Fibroblast of lung (primary cell): ENCODE data around the gene TNFRSF19. TPM values are rescaled to one million over a fixed set of nuclear protein-coding genes. Genes with fewer than 3 reads are reported as not detected.

ENCODE experiments used
- DNase-seq, 2 donors: peaks; one replicate each; pipeline versions ENCODE4 v3.0.0 to v3.0.0-alpha.2; 2010; ENCODE audit warnings: low read depth in 2 of 2
- H2AFZ ChIP-seq: 2 replicates; pipeline ENCODE4 v1.5.1; 2012; ENCODE audit warnings: low read length, control low read depth, inconsistent platforms
- H3K27ac ChIP-seq: 2 replicates; pipeline ENCODE4 v1.5.1; 2011; ENCODE audit warnings: low read length, control low read depth; ENCODE audit not compliant: insufficient read depth
- H3K27me3 ChIP-seq: 2 replicates; pipeline ENCODE4 v1.5.1; 2011; ENCODE audit warnings: mild to moderate bottlenecking, low read length; ENCODE audit not compliant: control insufficient read depth, insufficient read depth
- H3K36me3 ChIP-seq: 2 replicates; pipeline ENCODE4 v1.5.1; 2011; ENCODE audit warnings: low read length; ENCODE audit not compliant: control insufficient read depth, insufficient read depth
- H3K4me1 ChIP-seq: 2 replicates; pipeline ENCODE4 v1.5.1; 2011; ENCODE audit warnings: low read length; ENCODE audit not compliant: control insufficient read depth, insufficient read depth; ENCODE audit errors: extremely low read depth
- H3K4me2 ChIP-seq: 2 replicates; pipeline ENCODE4 v1.5.1; 2011; ENCODE audit warnings: low read length, control low read depth; ENCODE audit not compliant: insufficient read depth; ENCODE audit errors: extremely low read depth
- H3K4me3 ChIP-seq, 4 experiments: fragments of 200-600 bp in 1 of 4; sonication (generic) in 1 of 4; replicated peaks in 1 of 4; 2 replicates each; pipeline ENCODE4 v1.5.1; 2011 to 2016; ENCODE audit warnings: low read length in 4 of 4, low read depth in 3 of 4, mild to moderate bottlenecking in 3 of 4, control low read depth in 2 of 4, inconsistent platforms in 1 of 4, mixed read lengths in 1 of 4; ENCODE audit not compliant: insufficient read depth in 1 of 4; ENCODE audit errors: control extremely low read depth in 1 of 4
- H3K79me2 ChIP-seq: 2 replicates; pipeline ENCODE4 v1.5.1; 2012; ENCODE audit warnings: mild to moderate bottlenecking, low read length, inconsistent platforms; ENCODE audit not compliant: control insufficient read depth, insufficient read depth
- H3K9ac ChIP-seq: 2 replicates; pipeline ENCODE4 v1.5.1; 2011; ENCODE audit warnings: mild to moderate bottlenecking, low read length, control low read depth; ENCODE audit not compliant: insufficient read depth
- H3K9me3 ChIP-seq: 2 replicates; pipeline ENCODE4 v1.5.1; 2012; ENCODE audit warnings: low read depth, low read length; ENCODE audit not compliant: control insufficient read depth, insufficient read depth
- H4K20me1 ChIP-seq: 2 replicates; pipeline ENCODE4 v1.5.1; 2011; ENCODE audit warnings: low read length; ENCODE audit not compliant: control insufficient read depth, insufficient read depth; ENCODE audit errors: extremely low read depth
- CTCF ChIP-seq, 2 donors: IDR thresholded peaks in 1 of 2; conservative IDR thresholded peaks in 1 of 2; 1 replicate in 1 of 2; 2 replicates in 1 of 2; pipeline ENCODE4 v1.5.1; 2011 to 2012; ENCODE audit warnings: low read length in 2 of 2, control low read depth in 1 of 2, inconsistent platforms in 1 of 2, low read depth in 1 of 2, mild to moderate bottlenecking in 1 of 2
- EZH2 ChIP-seq: IDR thresholded peaks from 2 replicates; pipeline ENCODE4 v1.5.1; 2012; ENCODE audit warnings: low read length, control low read depth, mild to moderate bottlenecking; ENCODE audit errors: missing control alignments
- polyA plus RNA-seq, 2 donors: library from polyadenylated mRNA; depleted of rRNA in 1 of 2; stranded (reverse) in 1 of 2; unstranded in 1 of 2; fragments of >200 nt; gene quantifications; 2 replicates each; pipeline ENCODE4 v1.2.1, GENCODE V29; 2011 to 2012; ENCODE audit warnings: missing spikeins in 1 of 2
- total RNA-seq: library from RNA; depleted of rRNA; stranded (reverse); fragments of >200 nt; gene quantifications from 2 replicates; pipeline ENCODE4 v1.2.1, GENCODE V29; 2014

TNFRSF19 gene
- total and polyA plus RNA-seq, 2 donors (not counting 1 experiment from before 2014, with no cell fraction given), result 260 to 330 TPM

GRCh38 chr13:23668562-23668961, 98.3 kb downstream of the TNFRSF19 start:
- peaks cover 4% of the 10 kb centered on the region for H3K79me2 ChIP-seq
- H2AFZ ChIP-seq, result no peak overlapping the region
- H3K9me3 ChIP-seq, result no peaks in the 10 kb centered on the region
- peaks cover 13% of the 10 kb centered on the region for H3K36me3 ChIP-seq
- H3K4me2 ChIP-seq, result no peak overlapping the region
- no peak for DNase-seq
- TF ChIP-seq EZH2, result no peak
- TF ChIP-seq CTCF (conservative IDR thresholded peaks at IDR 0.05 in 1 of 2, IDR thresholded peaks at IDR 0.05 in 1 of 2; ENCODE audit: low read depth in 1 of 2, low read length in 2 of 2), result no peak
- no peak overlapping the region for H3K4me3 ChIP-seq
- H3K9ac ChIP-seq, result no peak overlapping the region
- H4K20me1 ChIP-seq, result no peaks in the 10 kb centered on the region
- no peaks in the 10 kb centered on the region for H3K27me3 ChIP-seq
- H3K27ac ChIP-seq, result peak overlapping the region; percentile 20
- H3K4me1 ChIP-seq, result peaks cover 20% of the 10 kb centered on the region

- no peak overlapping the region for H3K9ac ChIP-seq
- TF ChIP-seq CTCF (conservative IDR thresholded peaks at IDR 0.05 in 1 of 2, IDR thresholded peaks at IDR 0.05 in 1 of 2; ENCODE audit: low read depth in 1 of 2, low read length in 2 of 2) (no peak), EZH2 (no peak)
- H3K4me2 ChIP-seq, result no peak overlapping the region
- H3K9me3 ChIP-seq, result no peaks in the 10 kb centered on the region
- peaks cover 15% of the 10 kb centered on the region for H3K36me3 ChIP-seq
- no peak overlapping the region for H3K4me3 ChIP-seq
- H3K4me1 ChIP-seq, result peaks cover 35% of the 10 kb centered on the region
- no peak overlapping the region for H2AFZ ChIP-seq
- H3K27ac ChIP-seq, result peak overlapping the region; percentile 83
- H3K27me3 ChIP-seq, result no peaks in the 10 kb centered on the region
- DNase-seq, result peak in 1 of 2 donors; percentile 6
- H3K79me2 ChIP-seq, result peaks cover 4% of the 10 kb centered on the region
- H4K20me1 ChIP-seq, result no peaks in the 10 kb centered on the region
These were observed 100.6 kb downstream of the TNFRSF19 start for GRCh38 chr13:23670793-23671192.

GRCh38 chr13:23671377-23671776, 101.2 kb downstream of the TNFRSF19 start:
- Histone ChIP-seq H3K4me3 (no peak overlapping the region), H3K9ac (peak overlapping the region; percentile 9), H3K79me2 (peaks cover 4% of the 10 kb centered on the region), H3K4me1 (peaks cover 37% of the 10 kb centered on the region), H2AFZ (no peak overlapping the region), H3K36me3 (peaks cover 17% of the 10 kb centered on the region), H3K4me2 (no peak overlapping the region), H3K27me3 (no peaks in the 10 kb centered on the region), H3K9me3 (no peaks in the 10 kb centered on the region), H3K27ac (peak overlapping the region; percentile 83), H4K20me1 (no peaks in the 10 kb centered on the region)
- peak; percentile 53 to 63 for DNase-seq
- TF ChIP-seq EZH2 (no peak), CTCF (conservative IDR thresholded peaks at IDR 0.05 in 1 of 2, IDR thresholded peaks at IDR 0.05 in 1 of 2; ENCODE audit: low read depth in 1 of 2, low read length in 2 of 2) (no peak)
